ENCODE data around the gene ULK3.
A peak's percentile ranks its signal among the peaks of the same experiment; 100 is the strongest.

ULK3 gene

DNA sequence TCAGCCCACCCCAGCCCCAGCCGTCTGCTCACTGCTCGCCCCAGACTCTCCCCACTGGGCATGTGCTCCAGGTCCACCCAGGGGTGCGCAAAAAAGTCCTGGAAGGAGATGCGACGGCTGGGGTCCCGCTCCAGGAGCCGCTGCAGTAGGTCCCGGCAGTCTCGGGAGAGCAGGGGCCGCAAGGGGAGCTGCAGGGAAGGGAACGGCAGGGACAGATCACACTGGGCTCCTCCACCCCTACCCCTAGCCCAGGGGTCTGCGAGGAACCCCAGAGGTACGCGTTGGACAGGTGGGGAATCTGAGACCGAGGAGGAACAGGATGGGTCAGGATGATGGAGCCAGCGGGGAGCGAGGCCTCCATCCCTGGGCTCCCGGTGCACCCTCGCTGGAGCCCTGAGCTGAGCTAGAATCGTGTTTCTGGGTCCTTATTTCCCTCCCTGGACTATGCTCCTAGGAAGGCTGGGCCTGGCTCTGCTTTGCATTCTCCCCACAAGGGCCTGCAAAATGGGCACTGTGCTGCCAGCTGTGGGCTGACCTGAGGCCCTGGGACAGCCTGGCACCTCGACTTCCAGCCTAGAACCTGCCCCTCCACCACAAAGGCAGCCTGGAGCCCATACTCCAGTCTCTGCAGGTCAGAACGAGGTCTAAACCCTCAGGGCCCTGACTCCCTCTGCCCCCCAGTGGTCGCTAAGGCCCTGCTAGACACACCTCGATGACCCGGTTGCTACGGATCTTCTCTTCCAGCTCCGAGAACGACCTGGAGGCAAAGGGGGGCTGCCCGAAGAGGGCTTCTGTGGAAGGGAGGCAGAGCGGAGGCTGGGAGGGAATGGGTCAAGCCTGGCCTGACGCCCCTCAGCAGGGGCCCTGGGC lies 3.2 kb downstream of the ULK3 start:
- DNase-seq, result no peak

DNA sequence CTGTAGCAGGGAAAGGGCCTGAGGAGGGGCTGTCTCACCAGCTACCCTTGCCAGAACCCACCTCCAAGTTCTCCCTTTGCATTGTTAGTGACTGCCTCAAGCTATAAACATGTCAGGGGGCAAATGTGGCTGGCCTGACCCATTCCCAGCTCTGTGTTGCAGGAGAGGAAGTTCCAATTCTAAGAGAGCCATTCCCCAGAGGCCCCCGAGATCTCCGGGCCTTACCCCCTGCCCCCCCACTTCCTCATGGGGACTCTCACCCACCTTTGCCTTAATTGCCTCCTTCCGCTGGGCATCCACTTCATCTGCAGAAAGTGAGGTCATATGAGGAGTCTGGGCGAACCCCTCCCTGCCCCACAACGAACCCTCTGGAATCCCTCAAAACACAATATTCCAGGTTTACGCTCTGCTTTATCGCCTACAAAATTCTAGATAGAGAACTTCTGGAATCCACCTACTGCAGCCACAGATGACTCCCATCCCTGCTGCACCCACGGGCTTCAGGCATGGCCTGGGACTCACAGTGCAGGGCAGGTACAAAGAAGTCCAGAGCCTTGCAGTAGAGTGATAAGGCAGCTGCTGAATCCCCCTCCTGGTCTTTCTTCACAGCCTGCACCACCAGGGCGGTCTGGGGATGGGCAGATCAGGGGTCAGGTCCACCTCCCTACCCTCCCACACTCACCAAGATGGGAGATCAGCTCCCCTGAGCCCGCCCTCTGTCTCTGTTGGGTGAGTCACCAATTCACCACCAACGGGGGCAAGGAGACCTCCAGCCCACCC lies 4.0 kb downstream of the ULK3 start:
- DNase-seq, result no peak

DNA sequence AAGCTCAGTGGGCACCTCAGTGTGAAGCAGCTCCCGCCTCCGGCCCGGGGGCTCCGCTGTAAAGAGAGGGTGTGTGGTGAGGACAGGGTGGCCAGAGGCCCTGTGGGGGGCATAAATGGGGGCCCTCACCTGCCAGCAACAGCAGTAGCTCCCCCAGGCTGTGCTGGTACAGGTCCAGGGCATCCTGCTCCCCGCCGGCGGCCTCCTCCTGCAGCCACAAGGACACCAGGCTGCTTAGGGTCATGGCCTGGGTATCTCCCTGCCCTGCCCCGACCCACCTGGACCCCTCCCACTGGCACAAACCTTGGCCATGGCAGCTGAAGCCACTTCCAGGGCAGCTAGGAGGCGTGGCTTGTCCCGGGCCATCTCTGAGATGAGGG lies 4.8 kb downstream of the ULK3 start:
- DNase-seq, result no peak

DNA sequence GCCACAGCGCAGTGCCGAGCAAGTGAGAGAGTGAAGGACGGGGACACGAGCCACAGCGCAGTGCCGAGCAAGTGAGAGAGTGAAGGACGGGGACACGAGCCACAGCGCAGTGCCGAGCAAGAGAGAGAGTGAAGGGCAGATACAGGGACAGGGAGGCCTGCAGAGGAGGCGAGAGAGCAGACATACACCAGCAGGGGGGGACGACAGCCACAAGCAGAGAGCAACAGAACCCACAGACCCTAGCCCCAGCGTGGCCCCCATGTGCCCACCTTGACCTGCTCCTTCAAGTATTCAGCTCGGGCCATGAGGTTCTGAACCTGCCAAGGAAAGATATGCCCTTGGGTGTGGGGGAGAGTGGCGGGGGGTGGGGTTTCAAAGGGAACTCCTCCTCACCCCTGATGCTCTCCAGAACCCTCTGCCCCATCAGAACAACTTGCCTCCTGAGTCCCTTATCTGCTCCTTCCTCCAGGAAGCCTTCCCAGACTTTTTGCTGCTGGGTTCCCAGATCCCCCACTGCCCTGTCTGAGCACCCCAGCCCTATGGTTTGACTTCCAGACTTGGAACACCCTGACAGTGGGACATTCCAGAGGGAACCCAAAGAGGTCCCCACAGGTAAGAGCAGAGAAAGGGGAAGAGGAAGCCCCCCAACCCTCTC lies 5.3 kb downstream of the ULK3 start:
- no peak for DNase-seq

DNA sequence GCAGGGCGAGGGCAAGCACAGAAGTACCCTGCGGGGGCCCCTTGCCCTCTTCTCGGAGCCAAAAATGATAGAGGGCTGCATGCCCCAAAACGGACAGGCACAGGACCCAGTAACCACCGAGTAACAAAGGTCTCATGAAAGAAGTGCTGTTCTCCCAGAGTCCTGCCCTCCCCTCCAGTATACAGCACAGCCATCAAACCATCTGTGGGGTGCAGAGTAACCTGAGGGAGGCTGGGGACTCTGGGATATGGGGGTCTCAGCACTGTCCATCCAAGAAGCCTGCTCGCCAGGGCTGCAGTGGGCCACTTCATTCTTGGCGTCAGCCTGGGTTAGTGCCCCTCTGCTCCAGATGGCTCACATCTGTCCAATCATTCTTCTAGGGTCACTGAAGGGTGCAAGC lies 6.1 kb downstream of the ULK3 start:
- DNase-seq, result no peak

DNA sequence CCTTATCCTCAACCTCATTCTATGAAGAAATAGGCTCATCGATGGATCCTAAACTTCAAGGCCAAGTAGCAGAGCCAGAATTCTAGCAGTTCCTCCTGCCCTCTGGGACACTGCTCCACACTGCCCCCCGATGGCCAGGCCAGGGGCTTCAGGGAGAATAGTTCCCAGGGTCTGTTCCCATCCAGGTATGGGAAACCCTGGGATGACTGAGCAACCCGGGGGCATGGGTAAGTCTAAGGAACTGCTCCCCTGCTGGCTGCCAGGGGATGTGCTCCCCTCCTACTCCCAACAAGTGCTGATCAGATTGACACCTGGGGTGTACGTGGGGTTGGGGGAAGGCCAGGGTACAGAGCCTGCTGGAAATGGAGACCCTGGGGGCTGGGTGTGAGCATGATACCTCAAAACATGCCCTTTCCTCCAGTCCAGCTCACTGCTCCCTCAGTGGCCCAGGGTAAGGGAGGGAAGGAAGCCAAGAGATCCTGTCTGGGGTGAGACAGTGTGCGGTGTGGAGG lies 7.6 kb downstream of the ULK3 start:
- DNase-seq, result peak; percentile 31 to 45

DNA sequence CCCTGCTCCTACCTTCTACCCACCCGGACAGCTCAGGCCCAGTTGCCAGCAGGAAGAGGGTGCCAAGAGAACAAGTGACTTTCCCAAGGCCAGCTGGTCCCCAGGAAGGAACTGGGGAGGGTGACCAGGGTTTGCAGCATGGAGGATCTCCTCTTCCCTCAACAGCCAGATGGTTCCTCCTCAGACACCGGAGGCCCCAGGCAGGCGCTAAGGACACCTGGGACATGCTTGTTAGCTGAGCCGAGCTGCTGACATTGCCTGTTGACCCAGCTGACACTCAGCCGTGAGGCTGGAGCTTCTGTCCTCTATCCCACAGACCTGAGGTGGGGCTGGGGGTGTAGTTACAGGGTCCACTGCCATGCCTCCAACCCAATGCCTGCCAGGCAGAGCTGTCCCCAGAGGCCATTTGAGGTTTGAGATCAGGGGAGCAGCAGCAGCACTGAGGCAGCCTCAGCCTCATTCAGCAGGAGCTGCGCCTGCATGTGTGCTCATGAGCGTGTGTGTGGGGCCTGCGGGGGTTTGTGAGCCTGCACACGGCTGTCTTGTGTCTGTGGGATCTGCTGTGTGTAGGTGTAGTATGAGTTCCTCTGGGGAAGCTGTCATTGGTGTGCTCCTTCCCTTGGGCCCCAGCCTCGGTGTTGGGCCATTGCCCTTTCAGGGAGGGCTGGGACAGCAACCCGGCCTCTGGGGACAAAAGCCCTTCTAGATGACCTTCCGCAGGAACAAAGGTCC lies 9.4 kb downstream of the ULK3 start:
- no peak for DNase-seq

DNA sequence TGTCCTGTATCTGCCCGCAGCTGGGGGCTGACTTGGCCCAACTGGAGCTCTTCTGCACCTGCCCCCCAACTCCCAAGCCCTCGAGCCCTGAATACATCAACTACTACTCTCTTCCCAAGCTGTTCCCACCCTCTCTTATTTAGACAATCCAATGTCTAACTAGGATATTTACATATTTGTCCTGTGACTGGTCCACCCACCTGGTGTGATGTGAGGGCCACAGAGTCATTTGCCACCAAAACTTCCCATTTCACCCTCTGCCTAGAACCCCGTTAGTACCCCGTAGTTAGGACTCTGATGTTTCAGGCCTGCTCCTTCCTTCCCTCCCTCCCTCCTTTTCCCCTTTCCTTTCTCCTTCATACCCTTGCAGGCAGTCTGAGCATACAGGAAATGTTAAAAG lies 10.1 kb downstream of the ULK3 start:
- no peak for DNase-seq

DNA sequence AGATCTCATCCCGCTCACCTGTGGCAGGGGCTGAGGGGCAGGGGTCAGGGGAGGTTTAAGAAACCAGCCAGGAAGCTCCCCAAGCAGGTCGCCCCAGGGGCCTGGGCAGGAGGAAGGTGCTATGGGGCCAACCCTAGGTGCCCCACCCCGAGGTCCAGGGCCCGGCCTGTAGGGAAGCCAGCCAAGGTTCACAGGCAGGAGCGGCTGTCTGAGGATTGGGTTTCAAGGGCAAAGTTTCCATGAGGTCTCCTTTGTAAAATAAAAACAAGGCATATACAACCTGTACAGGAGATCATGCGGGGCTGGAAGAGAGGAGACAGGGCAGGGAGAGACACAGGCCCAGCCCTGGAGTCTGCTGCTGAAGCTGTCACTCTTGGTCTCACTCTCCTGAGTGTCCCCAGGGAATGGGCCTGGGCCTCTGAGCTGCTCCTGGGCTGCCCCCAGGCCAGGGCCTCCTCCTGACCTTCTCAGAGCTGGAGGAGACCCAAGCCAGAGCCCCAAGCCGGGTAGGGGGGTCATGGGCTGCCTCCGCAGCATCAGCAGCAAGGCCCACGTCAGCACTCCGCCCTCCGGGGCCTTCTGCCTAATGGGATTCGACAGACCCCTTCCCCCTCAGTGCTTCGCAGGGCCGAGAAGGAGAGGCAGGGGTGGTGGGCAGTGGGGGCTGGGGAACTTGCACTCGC lies 11.0 kb downstream of the ULK3 start:
- no peak for DNase-seq

DNA sequence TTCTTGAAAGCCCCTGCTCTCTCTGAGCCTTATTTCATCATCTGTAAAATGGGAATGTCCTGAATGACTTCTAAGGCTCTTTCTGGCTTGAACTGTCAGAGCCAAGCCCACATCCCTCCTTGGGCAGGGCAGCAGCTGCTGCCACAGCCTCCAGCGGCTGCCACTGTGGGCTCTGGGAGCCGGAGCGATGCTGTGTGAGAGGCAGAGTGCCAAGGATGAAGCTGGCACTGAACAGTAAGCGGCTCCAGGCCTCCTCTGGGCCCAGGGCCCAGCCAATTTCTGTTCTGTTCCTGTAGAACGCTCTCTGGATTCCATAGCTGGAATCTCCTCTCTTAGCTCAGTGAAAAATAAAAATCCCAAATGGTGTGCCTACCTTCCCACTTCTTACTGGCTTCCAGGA lies 12.1 kb downstream of the ULK3 start:
- no peak for DNase-seq

DNA sequence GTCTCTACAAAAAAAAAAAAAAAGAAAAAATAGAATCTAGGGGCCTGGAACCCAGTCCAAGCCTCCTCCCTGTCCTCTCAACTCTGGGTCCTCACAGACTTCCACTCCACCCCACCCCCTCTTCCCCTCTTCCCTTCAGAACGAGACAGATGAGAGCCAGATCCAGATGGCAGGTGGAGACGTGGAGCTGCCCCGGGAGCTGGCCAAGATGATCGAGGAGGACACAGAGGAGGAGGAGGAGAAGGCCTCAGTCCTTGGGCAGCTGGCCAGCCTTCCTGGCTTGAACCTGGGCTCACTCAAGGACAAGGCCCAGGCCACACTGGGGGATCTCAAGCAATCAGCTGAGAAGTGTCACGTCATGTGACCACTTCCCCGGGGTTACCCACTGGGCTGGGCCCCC lies 13.0 kb downstream of the ULK3 start:
- no peak for DNase-seq

DNA sequence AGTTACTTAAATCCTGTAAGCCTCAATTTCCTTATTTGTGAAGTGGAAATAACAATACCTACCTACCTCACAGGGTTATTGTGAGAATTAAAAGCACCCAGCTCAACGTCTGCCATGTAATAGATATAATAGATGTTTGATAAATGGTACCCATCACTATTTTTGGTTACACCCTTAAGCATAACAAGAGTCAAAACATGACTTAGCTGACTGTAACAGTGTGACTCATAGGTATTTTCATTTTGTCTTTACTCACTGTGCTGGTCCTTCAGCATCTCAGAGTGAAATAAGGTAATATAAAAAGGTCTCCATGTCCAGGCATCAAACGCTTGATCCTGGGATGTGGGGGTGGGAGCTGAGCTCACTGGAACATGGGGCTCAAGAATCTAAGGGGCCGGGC lies 13.5 kb downstream of the ULK3 start:
- no peak for DNase-seq

DNA sequence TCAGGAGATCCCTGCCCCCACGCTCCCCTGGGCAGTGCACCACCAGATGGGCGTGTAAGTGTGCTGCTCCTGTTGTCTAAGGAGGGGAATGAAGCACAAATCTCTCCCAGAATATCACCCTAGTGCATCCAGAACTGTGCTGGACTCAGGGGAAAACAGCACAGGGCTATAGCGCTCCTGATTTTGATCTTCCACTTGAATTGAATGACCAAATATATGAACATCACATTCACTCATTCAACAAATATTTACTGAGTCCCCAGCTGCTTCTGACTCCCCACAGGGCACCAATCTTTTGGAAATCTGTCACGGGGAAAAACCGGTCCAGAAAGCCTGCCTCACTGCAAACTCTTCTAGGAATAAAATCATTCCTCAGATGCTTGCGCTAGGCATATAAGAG lies 14.1 kb downstream of the ULK3 start:
- no peak for DNase-seq

DNA sequence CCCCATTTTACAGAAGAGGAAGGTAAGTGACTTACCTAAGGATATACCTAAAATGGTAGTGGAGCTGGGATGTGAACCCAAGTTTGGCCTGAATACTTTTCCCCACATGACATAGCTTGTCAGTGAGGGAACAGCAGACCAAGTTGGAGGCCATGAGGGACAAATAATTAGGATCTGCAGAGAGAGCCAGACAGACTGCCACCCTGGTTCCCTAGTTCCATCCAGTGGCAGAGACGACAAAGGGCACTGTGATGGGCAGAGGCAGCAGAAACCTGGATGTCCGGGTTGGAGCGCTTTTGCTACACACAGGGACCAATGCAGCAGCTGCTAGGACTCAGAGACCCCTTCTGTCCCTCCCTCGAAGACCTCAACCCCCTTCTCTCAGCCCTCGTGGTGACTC lies 15.3 kb downstream of the ULK3 start:
- no peak for DNase-seq

DNA sequence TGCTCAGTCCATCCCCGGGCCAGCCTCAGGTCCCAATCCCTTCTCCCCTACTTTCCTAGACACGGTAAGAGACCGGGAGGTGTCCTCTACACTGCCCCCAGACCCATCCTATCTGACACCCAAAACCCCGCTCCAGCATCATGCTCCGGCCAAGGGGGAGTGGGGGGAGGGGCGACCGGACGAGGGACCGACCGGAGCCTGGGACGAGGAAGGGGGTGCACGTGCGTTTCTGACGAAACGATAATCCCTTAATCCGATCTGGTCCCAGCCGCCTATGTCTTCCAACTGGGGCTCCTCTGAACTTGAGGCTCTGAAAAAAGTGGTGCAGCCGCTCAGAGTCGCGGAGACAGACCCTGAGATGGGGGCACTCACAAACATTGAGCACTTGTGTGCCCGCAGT lies 16.0 kb downstream of the ULK3 start:
- no peak for DNase-seq

DNA sequence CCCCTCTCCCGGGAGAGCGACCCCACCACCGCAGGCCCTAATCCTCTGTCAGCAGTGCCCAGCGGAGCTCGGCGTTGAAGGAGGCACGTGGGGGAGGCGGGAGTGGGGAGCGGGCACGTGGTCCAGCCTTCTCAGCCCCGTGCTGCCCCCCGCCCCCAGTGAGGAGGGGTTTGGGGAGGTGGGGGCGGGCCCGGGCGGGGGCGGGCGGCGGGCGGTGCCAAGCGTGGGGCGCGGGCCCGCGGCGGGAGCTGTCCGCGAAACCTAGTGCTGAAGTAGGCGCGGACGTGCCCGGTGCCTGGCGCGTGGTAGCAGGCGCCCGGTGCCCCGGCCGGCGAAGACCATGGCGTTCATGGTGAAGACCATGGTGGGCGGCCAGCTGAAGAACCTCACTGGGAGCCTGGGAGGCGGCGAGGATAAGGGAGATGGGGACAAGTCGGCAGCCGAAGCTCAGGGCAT lies 16.6 kb downstream of the ULK3 start, which contains the start of gene CPLX3:
TSS of gene CPLX3 (plus strand) at position 264 of the 456 bp plus-strand sequence. CDS start at position 341, 77 bp downstream.
- DNase-seq, result peak in 1 of 2 donors; percentile 45

DNA sequence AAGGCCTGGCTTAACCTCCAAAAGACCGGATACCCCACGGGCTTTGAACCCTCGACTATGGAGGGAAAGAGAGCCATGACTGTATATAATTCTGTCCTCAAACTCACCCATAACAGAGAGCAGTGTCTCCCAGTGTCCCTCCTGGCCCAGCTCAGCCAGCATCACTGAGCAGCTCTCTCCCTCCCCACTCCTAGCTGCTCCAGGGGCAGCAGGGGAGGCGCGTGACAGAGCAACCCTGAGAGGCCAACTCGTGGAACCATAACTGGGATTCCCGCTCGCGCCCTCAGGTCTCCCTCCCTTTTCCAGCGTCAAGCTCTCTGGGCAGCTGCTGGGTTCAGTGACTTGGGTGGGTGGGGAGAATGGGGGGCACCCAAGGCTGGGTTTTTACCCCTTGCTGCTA lies 17.1 kb downstream of the ULK3 start:
- DNase-seq, result no peak

DNA sequence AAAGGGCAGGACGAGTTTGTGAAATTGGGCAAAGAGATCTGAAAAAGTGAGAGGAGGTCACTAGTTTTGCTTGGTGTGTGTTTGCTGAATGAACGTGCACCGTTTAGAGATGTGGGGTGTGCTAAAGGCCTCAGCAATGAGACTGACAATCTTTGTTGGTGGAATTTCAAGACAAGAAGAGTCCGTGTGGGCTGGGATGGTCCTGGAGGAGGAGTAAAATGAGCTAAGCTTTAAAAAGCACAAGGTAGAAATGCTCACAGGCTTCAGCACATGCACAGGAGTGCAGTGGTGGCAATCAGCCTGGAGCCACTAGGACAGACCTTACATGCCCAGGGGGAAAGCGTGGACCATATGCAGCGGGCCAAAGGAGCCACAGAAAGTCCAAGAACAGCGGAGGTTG lies 18.0 kb downstream of the ULK3 start:
- DNase-seq, result no peak

DNA sequence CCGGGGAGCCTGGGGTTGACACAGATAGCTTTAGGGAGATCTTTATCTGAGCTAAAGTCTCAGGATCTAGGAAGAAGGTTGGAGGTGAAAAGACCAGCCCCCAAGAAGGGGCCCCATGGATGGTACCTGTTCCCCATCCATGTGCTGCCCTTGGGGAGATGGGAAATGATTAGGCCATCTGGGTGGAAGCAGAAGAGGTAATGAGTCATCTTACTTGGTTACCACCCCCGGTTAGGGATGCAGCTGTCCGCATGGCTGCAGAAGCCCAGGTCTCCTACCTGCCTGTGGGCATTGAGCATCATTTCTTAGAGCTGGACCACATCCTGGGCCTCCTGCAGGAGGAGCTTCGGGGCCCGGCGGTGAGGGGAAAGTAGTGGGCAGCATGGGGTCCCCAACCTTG lies 19.6 kb downstream of the ULK3 start:
- DNase-seq, result no peak

DNA sequence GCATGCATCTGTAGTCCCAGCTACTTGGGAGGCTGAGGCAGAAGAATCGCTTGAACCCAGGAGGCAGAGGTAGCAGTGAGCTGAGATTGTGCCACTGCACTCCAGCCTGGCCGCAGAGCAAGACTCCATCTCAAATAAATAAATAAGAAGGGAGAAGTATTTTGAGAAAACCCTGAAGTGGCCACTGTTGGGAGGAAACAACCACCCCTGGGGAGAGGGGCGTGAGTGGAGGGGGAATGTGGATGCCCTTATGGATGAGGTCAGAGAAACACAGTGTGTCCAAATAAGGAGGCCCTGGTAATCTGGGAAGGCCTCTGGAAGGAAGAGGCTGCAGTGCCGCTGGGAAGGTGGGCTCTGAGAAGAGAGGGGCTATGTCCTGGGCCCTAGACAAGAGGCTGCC lies 20.7 kb downstream of the ULK3 start:
- DNase-seq, result no peak

DNA sequence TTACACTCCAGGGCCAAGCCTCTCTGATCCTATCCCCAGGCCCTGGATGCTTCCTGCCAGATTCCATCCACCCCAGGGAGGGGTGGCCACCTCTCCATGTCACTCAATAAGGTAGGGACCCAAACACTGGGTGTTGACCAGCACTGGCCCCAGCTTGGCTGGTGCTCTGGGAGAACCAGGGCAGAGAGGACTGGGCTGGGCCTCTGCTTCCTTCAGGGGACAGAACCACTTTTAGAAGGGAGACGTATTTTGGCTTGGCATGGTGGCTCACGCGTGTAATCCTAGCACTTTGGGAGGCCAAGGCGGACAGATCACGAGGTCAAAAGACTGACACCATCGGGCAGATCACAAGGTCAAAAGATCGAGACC lies 21.2 kb downstream of the ULK3 start:
- DNase-seq, result no peak

All from CD4-positive, alpha-beta T cell treated with Interleukin-4 for 1 hour (primary cell).